Measurements from ENCODE around the gene WAC. TPM values are rescaled to one million over a fixed set of nuclear protein-coding genes. Genes with fewer than 3 reads are reported as not detected.
A peak's percentile ranks its signal among the peaks of the same experiment; 100 is the strongest.

WAC gene
- total RNA-seq, 1 donor, result 92.8 TPM

DNA sequence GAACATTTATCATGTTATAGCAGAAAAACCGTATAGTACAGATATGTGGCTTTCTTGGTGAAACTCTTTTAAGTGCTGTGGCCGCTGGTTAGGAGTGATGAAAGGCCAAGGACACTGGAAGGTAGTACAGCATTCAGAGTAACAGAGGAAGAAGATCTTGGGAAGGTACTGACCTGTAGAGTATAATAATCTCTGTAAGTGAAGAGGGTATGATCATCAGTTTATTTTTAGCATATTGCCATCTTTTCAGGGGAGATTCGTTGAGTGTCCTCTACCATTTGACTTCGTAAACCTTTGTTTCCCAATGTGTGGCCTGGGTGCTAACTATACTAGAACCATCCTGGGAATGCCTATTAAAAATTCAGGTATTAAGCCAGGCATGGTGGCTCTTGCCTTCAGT is 44.6 kb downstream of the WAC start:
- TF ChIP-seq, protein P1, sequence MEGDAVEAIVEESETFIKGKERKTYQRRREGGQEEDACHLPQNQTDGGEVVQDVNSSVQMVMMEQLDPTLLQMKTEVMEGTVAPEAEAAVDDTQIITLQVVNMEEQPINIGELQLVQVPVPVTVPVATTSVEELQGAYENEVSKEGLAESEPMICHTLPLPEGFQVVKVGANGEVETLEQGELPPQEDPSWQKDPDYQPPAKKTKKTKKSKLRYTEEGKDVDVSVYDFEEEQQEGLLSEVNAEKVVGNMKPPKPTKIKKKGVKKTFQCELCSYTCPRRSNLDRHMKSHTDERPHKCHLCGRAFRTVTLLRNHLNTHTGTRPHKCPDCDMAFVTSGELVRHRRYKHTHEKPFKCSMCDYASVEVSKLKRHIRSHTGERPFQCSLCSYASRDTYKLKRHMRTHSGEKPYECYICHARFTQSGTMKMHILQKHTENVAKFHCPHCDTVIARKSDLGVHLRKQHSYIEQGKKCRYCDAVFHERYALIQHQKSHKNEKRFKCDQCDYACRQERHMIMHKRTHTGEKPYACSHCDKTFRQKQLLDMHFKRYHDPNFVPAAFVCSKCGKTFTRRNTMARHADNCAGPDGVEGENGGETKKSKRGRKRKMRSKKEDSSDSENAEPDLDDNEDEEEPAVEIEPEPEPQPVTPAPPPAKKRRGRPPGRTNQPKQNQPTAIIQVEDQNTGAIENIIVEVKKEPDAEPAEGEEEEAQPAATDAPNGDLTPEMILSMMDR (IDR thresholded peaks at IDR 0.05; ENCODE audit: insufficient read depth, low read depth, low read length), result no peak
- H3K4me3 ChIP-seq (ENCODE audit: low read depth, low read length), result no peak overlapping the region

DNA sequence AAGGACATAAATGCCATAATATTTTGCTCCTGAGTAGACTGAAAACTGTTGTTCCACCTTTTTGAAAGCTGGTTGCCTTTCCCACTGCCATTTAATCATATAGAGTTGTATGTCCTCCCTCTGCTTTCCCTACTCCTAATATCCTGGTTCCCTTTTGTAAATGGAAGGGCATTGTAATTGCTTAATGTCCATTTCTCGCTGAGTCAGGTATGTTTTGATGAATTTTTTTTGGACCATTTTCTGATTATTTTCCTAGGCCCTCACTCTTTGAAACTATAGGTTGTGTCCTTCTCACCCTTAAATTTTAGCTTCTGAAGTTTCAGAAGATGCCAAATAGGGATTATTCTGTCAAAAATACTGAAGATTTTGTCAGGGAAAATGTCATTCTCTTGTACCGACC is 45.5 kb downstream of the WAC start:
- no peak for DNase-seq (ENCODE audit: low read depth)
- H3K4me3 ChIP-seq (ENCODE audit: low read depth, low read length), result no peak overlapping the region
- TF ChIP-seq, protein P1 (IDR thresholded peaks at IDR 0.05; ENCODE audit: insufficient read depth, low read depth, low read length), result no peak

More for the DNA sequence above, 44.6 kb downstream of the WAC start:
- no peak for DNase-seq (ENCODE audit: low read depth)

DNA sequence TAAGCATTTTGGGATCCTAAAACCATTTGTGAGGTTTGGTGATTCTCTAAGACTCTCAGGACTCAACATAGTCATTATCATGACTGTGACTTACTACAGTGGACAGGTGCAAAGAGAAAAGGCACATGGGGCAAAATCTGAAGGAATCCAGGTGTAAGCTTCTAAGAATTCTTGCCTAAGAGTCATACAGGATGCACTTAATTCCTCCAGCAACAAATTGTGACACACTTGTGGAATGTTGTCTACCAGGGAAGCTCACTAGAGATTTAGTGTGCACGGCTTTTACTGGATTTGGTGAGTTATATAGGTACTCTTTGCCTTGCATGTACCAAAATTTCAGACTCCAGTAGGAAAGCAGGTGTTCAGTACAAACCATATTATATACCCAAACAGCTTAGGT is 47.9 kb downstream of the WAC start:
- no peak for DNase-seq (ENCODE audit: low read depth)
- no peak overlapping the region for H3K4me3 ChIP-seq (ENCODE audit: low read depth, low read length)
- TF ChIP-seq, protein P1 (IDR thresholded peaks at IDR 0.05; ENCODE audit: insufficient read depth, low read depth, low read length), result no peak

DNA sequence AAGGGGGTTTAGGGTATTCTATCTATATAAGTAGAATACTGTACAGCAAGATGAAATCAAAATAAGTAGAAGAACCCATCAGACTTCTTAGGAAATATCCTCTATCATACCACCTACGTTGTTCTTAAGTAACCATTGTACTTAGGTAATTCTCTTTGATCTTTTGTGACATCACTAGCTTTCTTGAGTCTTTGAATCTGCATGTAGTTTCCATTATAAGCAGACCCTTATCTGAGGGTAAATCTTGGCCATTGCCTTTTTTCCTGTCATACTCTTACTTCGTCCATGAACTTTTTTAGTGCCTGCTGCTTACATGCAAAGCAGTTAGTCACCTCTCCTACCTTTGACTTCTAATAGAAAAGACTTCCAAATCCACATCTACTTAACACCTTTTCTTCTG is 49.0 kb downstream of the WAC start:
- TF ChIP-seq, protein P1 (IDR thresholded peaks at IDR 0.05; ENCODE audit: insufficient read depth, low read depth, low read length), result no peak
- no peak for DNase-seq (ENCODE audit: low read depth)
- H3K4me3 ChIP-seq (ENCODE audit: low read depth, low read length), result no peak overlapping the region

DNA sequence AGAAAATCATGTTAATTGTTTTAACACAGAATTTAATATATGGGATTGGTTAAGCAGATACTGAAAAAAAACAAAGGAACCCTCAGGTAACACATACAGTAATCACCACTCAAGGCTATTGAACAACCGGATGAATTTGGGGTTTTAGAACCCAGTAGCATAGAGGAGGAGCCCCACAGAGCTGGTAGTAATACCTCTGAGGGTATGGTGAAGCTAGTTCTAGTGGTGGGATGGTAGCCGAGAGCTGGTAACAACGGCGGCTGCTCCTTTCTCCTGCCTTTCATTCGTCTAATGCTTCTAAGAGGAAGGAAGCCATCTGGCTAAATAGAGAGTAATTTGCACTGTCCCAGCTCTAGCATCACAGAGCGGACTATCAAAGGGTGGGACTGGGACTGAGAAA is 52.2 kb downstream of the WAC start:
- no peak for DNase-seq (ENCODE audit: low read depth)
- H3K4me3 ChIP-seq (ENCODE audit: low read depth, low read length), result no peak overlapping the region
- TF ChIP-seq, protein P1 (IDR thresholded peaks at IDR 0.05; ENCODE audit: insufficient read depth, low read depth, low read length), result no peak

DNA sequence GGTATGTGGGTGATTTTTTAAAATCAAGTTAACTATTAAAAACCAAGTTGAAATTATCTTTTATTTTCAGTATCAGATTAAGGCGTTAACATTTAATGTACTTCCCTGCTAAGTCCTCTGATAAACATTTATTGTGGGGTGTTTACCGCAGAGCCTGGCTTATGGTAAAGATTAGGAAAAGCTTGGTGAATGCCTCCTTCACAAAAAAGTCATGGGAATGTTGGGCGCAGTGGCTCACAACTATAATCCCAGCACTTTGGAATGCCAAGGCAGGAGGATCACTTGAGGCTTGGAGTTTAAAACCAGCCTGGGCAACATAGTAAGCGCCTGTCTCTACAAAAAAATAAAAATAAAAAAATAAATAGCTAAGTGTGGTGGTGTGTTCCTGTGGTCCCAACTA is 53.3 kb downstream of the WAC start:
- no peak overlapping the region for H3K4me3 ChIP-seq (ENCODE audit: low read depth, low read length)
- DNase-seq (ENCODE audit: low read depth), result peak; percentile 65
- TF ChIP-seq, protein P1 (IDR thresholded peaks at IDR 0.05; ENCODE audit: insufficient read depth, low read depth, low read length), result no peak

DNA sequence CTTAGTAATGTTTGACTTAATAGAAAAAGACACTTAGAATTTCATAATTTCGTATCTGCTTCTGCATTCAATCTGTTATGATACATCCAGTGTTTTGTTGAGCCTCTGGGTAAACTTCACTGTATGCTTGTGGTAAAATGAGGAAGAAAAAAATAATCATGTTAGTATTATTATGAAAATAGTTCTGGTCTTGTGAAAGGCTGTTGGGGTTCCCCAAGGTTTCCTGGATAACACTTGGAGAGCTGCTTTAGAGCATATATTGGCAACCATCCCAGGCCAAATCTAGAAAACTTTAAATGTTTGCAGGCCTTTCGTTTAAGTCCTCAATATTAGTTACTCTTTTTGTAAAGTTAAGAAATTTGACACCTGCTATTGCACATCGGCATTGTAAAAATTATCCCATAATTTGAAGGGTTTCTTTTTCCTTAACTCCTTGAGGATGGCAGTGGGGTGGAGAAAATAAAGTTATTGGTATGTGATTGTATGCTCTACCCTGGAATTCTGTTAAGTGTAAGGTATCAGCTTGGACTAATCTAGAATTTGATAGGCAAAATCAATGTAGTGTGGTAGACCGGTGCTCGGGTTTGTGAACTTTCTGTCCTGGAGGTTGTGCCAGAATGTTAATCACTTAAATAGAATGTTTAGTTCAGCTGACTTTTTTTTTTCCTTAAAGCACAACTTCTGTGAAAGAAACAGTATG is 54.5 kb downstream of the WAC start:
- TF ChIP-seq, protein P1 (IDR thresholded peaks at IDR 0.05; ENCODE audit: insufficient read depth, low read depth, low read length), result no peak
- peak; percentile 64 for DNase-seq (ENCODE audit: low read depth)
- H3K4me3 ChIP-seq (ENCODE audit: low read depth, low read length), result no peak overlapping the region

All from fibroblast of villous mesenchyme (primary cell).